Lung (tissue), 12 donors: ENCODE measurements around the gene DHX15. TPM values are rescaled to one million over a fixed set of nuclear protein-coding genes. Genes with fewer than 3 reads are reported as not detected.

Experiments used
- ATAC-seq: fragments of 200-7000 bp; cut with Tn5 transposase; one replicate; pipeline ENCODE4 v1.9.1; 2020; ENCODE audit warnings: moderate number of reproducible peaks; ENCODE audit not compliant: insufficient read depth, low FRiP score
- DNase-seq, 3 donors: peaks; one replicate each; pipeline ENCODE4 v3.0.0-alpha.2; 2013 to 2017
- H3K27ac ChIP-seq, 2 donors: one replicate each; pipeline ENCODE4 v1.5.1; 2013; ENCODE audit warnings: mild to moderate bottlenecking in 2 of 2, moderate library complexity in 2 of 2, control low read depth in 1 of 2, inconsistent platforms in 1 of 2, low read depth in 1 of 2, low read length in 1 of 2
- H3K27me3 ChIP-seq, 3 donors: one replicate each; pipeline ENCODE4 v1.5.1; 2013; ENCODE audit warnings: low read length in 2 of 3; ENCODE audit not compliant: control insufficient read depth in 3 of 3, insufficient read depth in 3 of 3
- H3K36me3 ChIP-seq, 4 donors: one replicate each; pipeline ENCODE4 v1.5.1; 2013; ENCODE audit warnings: low read length in 4 of 4, mild to moderate bottlenecking in 1 of 4, moderate library complexity in 1 of 4; ENCODE audit not compliant: control insufficient read depth in 4 of 4, insufficient read depth in 4 of 4
- H3K4me1 ChIP-seq, 5 donors: one replicate each; pipeline ENCODE4 v1.5.1; 2013; ENCODE audit warnings: low read length in 5 of 5, mild to moderate bottlenecking in 2 of 5, moderate library complexity in 1 of 5; ENCODE audit not compliant: control insufficient read depth in 5 of 5, insufficient read depth in 5 of 5
- H3K4me3 ChIP-seq: one replicate; pipeline ENCODE4 v1.5.1; 2013; ENCODE audit warnings: mild to moderate bottlenecking, control low read depth, moderate library complexity
- H3K9ac ChIP-seq, 2 donors: one replicate each; pipeline ENCODE4 v1.5.1; 2013; ENCODE audit warnings: low read length in 2 of 2, control low read depth in 1 of 2; ENCODE audit not compliant: insufficient read depth in 1 of 2
- H3K9me3 ChIP-seq, 4 donors: one replicate each; pipeline ENCODE4 v1.5.1; 2013; ENCODE audit warnings: low read length in 3 of 4, mild to moderate bottlenecking in 1 of 4, moderate library complexity in 1 of 4; ENCODE audit not compliant: control insufficient read depth in 4 of 4, insufficient read depth in 3 of 4
- WGBS, 2 donors: extraction: QIAGEN DNeasy Blood & Tissue Kit; methylation state at CpG; one replicate each; pipeline ENCODE4 v1.1.7; 2013; 5-methylcytosine and 5-hydroxymethylcytosine counted together
- polyA plus RNA-seq, 2 donors: library from polyadenylated mRNA; stranded (reverse); fragments of 200-250 nt; gene quantifications; one replicate each; pipeline ENCODE4 v1.2.1, GENCODE V29; 2013
- total RNA-seq, 2 donors: library from RNA; depleted of rRNA in 1 of 2; stranded (reverse); fragments of >200 nt in 1 of 2; gene quantifications; one replicate each; pipeline ENCODE4 v1.2.1, GENCODE V29; 2014 to 2021
- TF ChIP-seq, protein P1 (sequence below): IDR thresholded peaks from 2 replicates; pipeline ENCODE4 v1.5.1; 2012; ENCODE audit warnings: mild to moderate bottlenecking; ENCODE audit errors: control extremely low read depth, extremely low read depth
- donor health status: control.
- donor health status: control.
- donor health status: Bipolar disorder and iron deficiency.
- donor health status: healthy.
- donor health status: DM: yes; HTN: yes; CAD: no.

The DHX15 gene
- total and polyA plus RNA-seq, 4 donors = 60.3 to 292 (median 88.0) TPM

- 98 to 99% methylated on average over 5 of the region's 5 CpGs for WGBS, 2 donors
- TF ChIP-seq, protein P1, sequence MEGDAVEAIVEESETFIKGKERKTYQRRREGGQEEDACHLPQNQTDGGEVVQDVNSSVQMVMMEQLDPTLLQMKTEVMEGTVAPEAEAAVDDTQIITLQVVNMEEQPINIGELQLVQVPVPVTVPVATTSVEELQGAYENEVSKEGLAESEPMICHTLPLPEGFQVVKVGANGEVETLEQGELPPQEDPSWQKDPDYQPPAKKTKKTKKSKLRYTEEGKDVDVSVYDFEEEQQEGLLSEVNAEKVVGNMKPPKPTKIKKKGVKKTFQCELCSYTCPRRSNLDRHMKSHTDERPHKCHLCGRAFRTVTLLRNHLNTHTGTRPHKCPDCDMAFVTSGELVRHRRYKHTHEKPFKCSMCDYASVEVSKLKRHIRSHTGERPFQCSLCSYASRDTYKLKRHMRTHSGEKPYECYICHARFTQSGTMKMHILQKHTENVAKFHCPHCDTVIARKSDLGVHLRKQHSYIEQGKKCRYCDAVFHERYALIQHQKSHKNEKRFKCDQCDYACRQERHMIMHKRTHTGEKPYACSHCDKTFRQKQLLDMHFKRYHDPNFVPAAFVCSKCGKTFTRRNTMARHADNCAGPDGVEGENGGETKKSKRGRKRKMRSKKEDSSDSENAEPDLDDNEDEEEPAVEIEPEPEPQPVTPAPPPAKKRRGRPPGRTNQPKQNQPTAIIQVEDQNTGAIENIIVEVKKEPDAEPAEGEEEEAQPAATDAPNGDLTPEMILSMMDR = no peak
- Histone ChIP-seq H3K9ac (no peak overlapping the region), H3K36me3 (peaks cover 2 to 12% (median 5%) of the 10 kb centered on the region in 4 donors), H3K27me3 (no peaks in the 10 kb centered on the region), H3K27ac (no peak overlapping the region), H3K9me3 (no peaks in the 10 kb centered on the region), H3K4me3 (no peak overlapping the region), H3K4me1 (peaks cover 0 to 3% (median 0%) of the 10 kb centered on the region in 5 donors)
- no peak for ATAC-seq
- DNase-seq = no peak
Observed at GRCh38 chr4:24515698-24516097, 68.7 kb downstream of the DHX15 start.

DNA sequence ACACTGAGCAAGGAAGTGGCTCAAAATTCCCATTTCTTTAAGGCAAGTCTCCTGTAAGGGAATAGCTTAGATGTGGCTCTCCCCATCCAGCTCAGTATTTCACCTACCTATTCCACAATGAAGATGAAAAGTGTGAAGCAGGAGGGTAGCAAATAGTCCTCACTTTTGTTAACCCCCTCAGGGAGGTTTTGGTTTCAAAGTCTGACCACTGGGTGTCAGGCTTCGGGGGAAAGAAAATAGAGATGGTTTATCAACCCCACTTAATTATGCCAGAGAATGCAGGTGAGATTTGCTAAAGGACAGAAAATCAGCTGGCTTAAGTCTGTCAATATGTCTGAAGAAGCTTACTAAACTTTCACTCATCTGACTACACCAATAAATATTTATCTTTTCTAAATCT, 69.5 kb downstream of the DHX15 start:
- TF ChIP-seq, protein P1 = no peak
- ATAC-seq (no peak), DNase-seq (no peak)
- Histone ChIP-seq H3K9ac (no peak overlapping the region), H3K9me3 (no peaks in the 10 kb centered on the region), H3K27ac (no peak overlapping the region), H3K36me3 (peaks cover 2 to 9% (median 5%) of the 10 kb centered on the region in 4 donors), H3K4me1 (peaks cover 0 to 3% (median 0%) of the 10 kb centered on the region in 5 donors), H3K4me3 (no peak overlapping the region), H3K27me3 (no peaks in the 10 kb centered on the region)
- 61 to 77% methylated on average over 1 of the region's 1 CpG for WGBS, 2 donors

GRCh38 chr4:24513718-24514117, 70.6 kb downstream of the DHX15 start:
- Histone ChIP-seq H3K4me3 (no peak overlapping the region), H3K27ac (no peak overlapping the region), H3K9ac (no peak overlapping the region), H3K27me3 (no peaks in the 10 kb centered on the region), H3K36me3 (peaks cover 0 to 4% (median 1%) of the 10 kb centered on the region in 4 donors), H3K9me3 (no peaks in the 10 kb centered on the region), H3K4me1 (no peaks in the 10 kb centered on the region)
- TF ChIP-seq, protein P1 = no peak
- no peak for ATAC-seq
- WGBS, 2 donors = 83 to 94% methylated on average over 2 of the region's 2 CpGs
- DNase-seq = no peak
